Putamen (tissue), 1 donor: ENCODE data around the gene RAX.

ENCODE experiments used
- DNase-seq: peaks from one replicate; pipeline ENCODE4 v3.0.0-alpha.2; 2016; ENCODE audit warnings: low spot score

The RAX gene

GRCh38 chr18:59246796-59247195, 26.5 kb downstream of the RAX start:
- DNase-seq: no peak

GRCh38 chr18:59242906-59243305, 30.3 kb downstream of the RAX start:
- DNase-seq: no peak

GRCh38 chr18:59239642-59240041, 33.6 kb downstream of the RAX start:
- DNase-seq: no peak

GRCh38 chr18:59238385-59238784, 34.9 kb downstream of the RAX start:
- no peak for DNase-seq

- DNase-seq: no peak
Observed at GRCh38 chr18:59233017-59233410, 40.2 kb downstream of the RAX start.

GRCh38 chr18:59232309-59233016, 40.8 kb downstream of the RAX start:
- DNase-seq: no peak

- no peak for DNase-seq
Observed at GRCh38 chr18:59231877-59232276, 41.4 kb downstream of the RAX start.

GRCh38 chr18:59231114-59231513, 42.1 kb downstream of the RAX start:
- DNase-seq: no peak

- DNase-seq: peak; percentile 65
Observed at GRCh38 chr18:59229701-59230443, 43.4 kb downstream of the RAX start.

- no peak for DNase-seq
Observed at GRCh38 chr18:59229191-59229590, 44.1 kb downstream of the RAX start.

GRCh38 chr18:59228351-59228750, 44.9 kb downstream of the RAX start:
- no peak for DNase-seq

GRCh38 chr18:59222341-59222740, 50.9 kb downstream of the RAX start:
- DNase-seq: no peak

- no peak for DNase-seq
Observed at GRCh38 chr18:59220784-59221765, 52.2 kb downstream of the RAX start.

GRCh38 chr18:59220164-59220783, 53.0 kb downstream of the RAX start:
- DNase-seq: no peak

GRCh38 chr18:59219672-59220163, 53.5 kb downstream of the RAX start, which contains the start of gene GRP:
GRP (plus strand) TSS chr18:59220158; CDS start chr18:59220266, 108 bp downstream.
- no peak for DNase-seq

- DNase-seq: no peak
Observed at GRCh38 chr18:59218018-59218417, 55.2 kb downstream of the RAX start.
